Measurements from ENCODE around the gene FCN2.

- TF ChIP-seq CTCF (IDR thresholded peaks at IDR 0.05; ENCODE audit: low read length), result no peak
- no peak for TF ChIP-seq EZH2phosphoT487 (IDR thresholded peaks at IDR 0.05; ENCODE audit: low read length)
Observed at GRCh38 chr9:134870301-134870694, 10.3 kb upstream of the FCN2 start.

Measured in MM.1S (cell line).